Stimulated activated CD4-positive, alpha-beta T cell treated with anti-CD3 and anti-CD28 coated beads, Interleukin-4, amount 100 ng/mL, for 48 hours (primary cell): ENCODE results near the gene TRRAP.

Experiments used
- DNase-seq, 2 donors: peaks; one replicate each; pipeline ENCODE4 v3.0.0-alpha.2; 2020; ENCODE audit warnings: low read depth in 2 of 2

Gene TRRAP

DNA sequence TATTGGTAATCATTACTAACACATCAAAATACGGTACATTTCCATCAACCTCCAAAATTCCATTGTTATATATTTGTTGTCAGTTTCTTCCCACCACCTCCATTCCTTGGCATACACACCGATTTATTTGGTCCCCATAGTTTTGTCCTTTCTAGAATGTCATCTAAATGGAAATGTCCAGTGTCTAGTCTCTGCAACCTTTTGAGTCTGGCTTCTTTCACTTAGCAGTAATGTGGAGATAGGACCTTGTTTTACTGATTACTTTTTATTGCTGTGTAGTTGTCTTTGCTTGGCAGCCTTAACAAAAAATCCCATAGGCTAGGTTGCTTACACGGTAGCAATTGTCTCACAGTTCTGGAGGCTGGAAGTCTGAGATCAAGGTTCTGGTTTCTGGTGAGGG is 22.5 kb downstream of the TRRAP start:
- DNase-seq = no peak

DNA sequence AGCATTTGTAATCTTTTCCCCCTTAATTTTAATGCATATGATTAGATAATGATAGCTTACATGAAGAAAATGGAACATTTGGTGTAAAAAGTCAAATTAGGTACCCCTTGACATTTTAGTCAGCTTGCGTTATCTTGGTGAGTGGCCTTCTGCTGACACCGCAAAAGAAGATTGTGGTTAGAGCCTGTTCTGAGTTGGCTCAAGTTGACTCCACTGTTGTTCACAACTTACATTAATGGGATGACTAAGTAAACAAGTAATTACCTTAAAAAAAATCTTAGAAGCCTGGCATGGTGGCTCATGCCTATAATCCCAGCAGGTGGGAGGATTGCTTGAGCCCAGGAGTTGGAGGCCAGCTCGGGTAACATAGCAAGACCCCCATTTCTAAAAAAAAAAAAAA is 24.2 kb downstream of the TRRAP start:
- DNase-seq = no peak

DNA sequence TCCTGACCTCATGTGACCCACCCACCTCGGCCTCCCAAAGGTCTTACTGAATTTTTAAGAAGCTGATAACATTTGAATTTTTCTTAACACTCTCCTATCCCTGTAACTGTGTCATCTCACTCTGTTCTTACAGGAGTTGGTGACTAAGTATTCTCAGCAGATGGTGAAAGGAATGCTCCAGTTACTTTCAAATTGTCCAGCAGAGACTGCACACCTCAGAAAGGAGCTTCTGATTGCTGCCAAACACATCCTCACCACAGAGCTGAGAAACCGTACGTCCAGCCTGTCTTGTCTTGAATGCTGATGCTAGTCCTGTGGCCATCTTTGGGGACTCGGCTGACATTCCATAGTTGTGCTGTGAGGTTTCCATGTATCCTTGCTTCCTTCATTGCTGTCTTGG is 24.9 kb downstream of the TRRAP start:
- DNase-seq = no peak

DNA sequence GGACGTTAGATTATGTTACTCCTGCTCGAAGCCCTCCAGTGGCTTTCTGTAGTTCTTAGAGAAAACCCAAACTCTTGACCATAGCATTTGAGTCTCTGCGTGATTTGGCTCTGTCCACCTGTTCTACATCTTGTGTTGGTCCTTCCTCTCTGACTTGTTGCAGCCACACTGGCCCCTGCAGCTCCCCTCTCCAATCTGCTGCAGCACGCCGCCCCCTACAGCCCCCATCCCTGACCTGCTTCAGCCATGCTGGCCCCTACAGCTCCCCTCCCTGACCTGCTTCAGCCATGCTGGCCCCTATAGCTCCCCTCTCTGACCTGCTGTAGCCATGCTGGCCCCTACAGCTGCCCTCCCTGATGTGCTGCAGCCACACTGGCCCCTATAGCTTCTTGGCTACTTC is 29.2 kb downstream of the TRRAP start:
- no peak for DNase-seq

DNA sequence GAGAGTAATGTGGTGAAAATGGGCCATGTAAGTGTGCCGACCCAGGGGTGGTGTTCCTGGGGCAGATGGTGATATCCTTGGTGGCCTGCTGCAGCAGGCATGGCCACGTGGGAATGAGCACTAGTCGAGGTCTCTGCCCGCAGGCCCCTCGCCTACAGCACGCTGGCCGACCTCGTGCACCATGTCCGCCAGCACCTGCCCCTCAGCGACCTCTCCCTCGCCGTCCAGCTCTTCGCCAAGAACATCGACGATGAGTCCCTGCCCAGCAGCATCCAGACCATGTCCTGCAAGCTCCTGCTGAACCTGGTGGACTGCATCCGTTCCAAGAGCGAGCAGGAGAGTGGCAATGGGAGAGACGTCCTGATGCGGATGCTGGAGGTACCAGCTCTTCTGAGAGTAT is 30.3 kb downstream of the TRRAP start:
- DNase-seq = no peak

DNA sequence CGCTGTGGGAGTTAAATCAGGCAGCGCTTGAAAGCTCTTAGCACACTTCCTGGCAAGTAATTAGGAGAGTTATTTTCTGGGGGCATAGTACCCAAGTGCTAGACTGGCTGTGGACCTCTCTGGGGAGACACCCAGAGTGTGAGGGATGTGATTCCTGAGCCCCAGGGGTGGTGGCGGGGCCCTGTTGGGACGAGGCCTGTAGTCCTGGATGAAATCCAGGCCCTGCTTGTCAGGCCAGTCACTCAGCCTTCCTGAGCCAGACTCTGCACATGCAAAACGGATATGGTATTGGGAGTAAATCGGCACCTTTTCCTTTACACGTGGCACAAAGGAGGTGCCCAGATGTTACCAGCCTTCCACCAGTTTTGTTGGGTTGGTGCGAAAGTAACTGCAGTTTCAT is 31.2 kb downstream of the TRRAP start:
- no peak for DNase-seq

DNA sequence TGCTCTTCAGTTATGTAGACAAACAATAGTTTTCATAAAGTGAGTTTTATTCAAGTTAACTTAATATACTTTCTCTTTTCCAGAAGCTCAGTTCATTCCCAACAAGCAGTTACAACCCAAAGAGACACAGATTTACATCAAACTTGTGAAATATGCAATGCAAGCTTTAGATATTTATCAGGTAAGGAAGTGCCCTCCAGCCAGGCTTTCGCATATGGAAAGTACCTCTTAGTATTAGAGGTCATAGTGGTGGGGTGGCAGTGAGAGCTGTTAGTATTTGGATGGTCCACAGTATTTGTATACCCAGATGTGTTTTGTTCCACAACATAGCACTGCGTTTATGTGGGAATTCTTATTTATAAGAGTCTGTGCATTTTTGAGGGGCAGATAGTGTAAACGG is 32.1 kb downstream of the TRRAP start:
- DNase-seq = no peak

DNA sequence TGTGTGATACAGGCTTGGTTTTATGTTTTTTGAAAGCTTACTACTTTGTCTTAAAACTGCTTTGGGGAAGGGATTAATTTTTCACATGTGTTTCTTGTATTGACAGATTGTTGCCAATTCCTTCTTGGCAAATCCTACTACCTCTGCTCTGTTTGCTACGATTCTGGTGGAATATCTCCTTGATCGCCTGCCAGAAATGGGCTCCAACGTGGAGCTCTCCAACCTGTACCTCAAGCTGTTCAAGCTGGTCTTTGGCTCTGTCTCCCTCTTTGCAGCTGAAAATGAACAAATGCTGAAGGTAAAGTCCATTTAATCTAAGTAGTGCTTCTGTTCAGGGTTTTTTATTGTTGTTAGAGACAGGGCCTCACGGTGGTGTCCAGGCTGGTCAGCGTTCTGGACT is 33.6 kb downstream of the TRRAP start:
- no peak for DNase-seq

DNA sequence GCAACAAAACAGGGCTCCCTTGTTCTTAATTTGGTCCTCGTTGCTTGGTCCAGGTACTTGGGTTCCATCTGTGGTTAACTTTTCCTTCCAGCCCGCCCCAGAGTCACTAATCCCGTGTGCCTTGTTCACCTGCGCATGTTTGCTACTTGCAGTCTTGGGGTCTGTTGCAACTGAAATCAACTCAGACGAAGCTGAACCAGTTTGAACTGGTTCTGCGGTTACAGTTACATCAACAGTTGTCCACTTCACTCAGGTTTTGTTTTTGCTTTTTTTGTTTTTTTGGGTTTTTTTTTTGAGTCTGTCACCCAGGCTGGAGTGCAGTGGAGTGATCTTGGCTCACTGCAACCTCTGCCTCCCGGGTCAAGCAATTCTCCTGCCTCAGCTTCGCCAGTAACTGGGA is 34.7 kb downstream of the TRRAP start:
- no peak for DNase-seq

DNA sequence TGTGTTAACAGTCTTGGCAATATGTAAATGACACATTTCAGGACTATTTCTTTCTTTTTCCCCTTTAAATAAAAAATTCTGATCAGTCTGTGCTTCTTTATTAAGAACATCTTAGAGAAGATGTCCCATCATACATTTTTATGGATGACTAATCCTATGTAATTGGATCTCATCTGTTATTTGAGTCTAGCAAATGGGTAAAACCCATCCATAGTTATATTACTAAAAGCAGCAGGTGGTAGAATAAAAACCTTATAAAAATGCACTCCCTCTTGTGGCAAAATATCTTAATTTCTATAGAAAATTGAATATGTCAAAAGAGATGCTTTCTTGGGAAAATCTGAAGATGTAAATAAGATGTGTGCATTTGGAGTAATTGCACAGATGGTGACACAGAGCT is 35.3 kb downstream of the TRRAP start:
- no peak for DNase-seq

DNA sequence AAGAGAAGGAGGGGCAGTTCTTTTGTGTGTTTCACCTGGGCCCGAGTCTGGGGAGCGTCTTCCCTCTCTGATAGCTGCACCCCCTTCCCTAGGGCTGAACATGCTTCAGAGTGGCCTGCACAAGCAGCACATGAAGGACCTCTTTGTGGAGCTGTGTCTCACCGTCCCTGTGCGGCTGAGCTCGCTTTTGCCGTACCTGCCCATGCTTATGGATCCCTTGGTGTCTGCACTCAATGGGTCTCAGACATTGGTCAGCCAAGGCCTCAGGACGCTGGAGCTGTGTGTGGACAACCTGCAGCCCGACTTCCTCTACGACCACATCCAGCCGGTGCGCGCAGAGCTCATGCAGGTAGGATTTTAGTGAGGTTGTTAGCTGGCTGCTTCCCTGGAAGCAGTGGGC is 39.0 kb downstream of the TRRAP start:
- DNase-seq = no peak

DNA sequence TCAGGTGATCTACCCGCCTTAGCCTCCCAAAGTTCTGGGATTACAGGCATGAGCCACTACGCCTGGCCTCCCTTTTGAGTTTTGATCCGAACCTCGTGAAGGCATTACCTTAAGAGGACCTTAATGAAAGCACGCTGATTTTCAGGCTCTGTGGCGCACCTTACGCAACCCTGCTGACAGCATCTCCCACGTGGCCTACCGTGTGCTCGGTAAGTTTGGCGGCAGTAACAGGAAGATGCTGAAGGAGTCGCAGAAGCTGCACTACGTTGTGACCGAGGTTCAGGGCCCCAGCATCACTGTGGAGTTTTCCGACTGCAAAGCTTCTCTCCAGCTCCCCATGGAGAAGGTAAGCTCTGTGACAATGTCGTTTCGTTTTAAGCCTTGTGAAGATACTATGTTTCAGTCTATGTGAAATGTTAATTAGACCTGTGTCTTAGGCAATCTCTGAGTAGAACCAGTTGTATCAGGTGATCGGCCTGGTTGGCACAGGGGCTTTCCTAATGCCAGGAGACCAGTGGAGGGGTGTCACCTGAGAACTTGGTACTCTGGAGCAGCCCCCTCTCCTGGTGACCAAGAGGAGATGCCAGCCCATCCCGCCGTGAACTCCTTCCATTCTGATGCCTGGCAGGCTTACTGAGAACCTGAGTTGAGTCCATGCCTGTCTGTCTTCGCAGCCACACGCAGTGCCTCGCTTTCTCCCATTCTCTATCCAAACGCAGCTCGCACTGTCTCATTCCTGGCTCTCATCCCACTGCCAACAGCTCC is 43.5 kb downstream of the TRRAP start:
- DNase-seq = no peak

DNA sequence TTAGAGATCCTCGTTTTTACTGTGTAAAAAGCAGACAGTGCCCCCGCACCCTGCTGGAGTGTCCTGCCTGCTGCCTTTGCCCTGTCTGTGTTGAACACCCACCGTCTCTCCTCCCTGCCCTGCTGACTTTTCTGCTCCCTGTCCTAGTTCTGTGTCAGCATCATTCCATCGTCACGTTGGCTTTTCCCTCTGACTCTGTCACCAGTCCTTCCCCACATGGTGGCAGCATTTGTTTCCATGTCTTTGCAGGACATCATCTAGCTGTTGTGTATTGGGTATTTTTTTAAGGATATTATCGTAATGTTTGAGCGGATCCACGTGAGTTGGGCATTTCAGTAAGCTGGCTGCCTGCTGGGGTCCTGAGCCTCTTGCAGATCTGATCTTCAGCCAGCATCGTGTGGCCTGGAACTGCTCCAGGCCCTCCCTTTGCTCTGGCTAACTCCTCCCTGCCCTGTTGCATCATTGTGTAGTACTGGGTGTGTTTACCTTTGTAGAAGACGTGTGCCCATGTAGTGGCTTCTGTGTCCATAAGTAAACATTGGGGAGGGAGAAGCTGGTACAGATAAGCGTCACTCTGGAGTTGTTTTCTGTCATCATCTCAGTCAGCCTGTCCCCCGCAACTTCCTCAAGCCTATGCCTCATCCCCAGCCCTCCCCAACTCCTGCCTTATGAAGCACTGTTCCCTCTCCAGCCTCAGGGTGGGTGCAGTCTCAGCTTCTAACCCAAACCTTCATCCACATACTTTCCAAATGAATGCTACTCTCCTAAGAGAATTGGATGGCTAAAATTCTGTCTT is 44.3 kb downstream of the TRRAP start:
- no peak for DNase-seq

DNA sequence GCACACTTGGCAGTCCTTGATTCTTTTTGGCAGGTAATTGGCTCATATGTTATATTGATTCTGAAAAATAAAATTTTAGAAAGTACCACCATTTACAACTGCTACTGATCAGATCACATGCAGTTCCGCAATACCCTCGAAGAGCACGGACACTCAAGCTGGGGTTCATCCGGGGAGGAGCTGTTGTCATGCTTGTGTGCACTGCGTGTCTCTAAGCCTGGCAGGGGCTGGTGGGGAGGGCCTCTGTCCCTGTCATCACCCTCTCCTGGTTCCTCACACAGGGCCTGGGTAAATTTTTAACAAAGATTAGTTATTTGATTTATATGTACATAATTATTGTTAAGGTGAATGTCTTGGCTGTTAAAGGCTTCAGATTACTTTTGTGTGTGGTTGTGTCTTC is 45.2 kb downstream of the TRRAP start:
- no peak for DNase-seq

DNA sequence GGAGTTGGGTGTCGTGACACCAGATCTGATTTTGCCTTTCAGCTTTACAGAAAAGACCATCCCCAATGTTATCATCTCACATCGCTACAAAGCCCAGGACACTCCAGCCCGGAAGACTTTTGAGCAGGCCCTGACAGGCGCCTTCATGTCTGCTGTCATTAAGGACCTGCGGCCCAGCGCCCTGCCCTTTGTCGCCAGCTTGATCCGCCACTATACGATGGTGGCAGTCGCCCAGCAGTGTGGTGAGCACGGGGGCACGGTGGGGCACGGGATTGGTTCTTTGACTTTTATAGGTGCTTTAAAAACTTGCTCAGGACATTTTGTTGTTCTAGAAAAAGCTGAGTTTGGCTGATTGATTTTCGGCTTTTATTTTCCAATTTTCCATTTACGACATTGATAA is 48.8 kb downstream of the TRRAP start:
- no peak for DNase-seq

DNA sequence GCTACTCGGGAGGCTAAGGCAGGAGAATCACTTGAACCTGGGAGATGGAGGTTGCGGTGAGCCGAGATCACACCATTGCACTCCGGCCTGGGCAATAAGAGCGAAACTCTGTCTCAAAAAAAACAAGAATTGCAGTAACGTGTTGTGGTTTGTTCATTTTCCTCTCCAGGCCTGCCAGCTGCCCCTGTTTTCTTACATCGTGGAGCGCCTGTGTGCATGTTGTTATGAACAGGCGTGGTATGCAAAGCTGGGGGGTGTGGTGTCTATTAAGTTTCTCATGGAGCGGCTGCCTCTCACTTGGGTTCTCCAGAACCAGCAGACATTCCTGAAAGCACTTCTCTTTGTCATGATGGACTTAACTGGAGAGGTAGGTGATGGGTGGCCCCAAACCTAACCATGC is 52.1 kb downstream of the TRRAP start:
- DNase-seq = no peak

DNA sequence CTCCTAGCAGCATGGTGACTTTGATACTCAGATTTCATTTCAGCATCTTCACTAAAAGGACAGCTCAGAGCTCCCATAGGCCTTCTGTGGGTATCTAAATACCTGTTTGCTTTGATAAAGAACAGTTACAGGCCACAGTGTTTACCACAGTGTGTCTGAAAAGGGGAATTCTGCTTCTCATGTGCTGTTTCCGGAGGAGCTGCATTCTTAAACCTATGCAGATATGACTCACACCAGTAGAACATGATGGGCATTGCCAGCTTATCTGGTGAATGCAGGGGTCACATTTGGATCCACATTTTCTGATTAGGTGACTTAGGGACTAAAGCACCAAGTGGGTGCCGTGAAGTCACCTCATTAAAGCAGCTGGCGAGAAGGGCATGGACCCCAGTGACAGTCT is 52.6 kb downstream of the TRRAP start:
- DNase-seq = peak in 1 of 2 donors; percentile 4

DNA sequence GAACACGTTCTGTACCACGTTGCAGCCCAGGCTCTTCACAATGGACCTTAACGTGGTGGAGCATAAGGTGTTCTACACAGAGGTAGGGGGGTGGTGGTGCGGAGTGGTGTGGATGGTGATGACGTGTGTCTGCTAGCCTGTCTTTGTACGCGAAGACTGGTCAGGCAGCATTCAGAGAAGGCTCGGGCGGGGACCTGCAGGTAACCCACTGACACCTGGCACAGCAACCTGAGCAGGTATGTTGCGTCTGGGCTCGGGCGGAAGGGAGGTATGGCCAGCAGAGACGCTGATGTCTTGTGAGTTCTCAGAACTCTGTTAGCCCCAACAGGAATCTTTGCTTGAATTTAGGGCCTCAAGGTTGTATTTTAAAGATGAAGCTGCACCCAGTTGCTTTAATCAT is 55.0 kb downstream of the TRRAP start:
- no peak for DNase-seq

DNA sequence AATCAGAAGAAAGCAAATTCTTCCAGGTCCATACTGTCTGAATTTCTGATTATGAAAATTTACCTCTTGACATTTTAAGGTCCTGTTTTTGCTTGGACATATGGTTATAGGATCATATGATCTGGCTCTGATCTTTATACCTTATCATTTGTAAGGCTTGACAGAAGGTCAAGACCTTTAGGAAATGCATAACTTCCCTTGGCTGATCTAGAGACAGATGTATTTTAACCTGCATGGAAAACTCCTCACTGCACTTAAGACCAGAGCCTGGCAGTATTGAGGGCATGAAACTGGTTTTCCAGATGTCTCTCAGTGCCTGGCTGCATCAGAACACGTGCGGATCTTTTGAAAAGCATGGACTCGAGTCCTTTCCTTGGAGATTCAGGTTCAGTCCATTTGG is 55.9 kb downstream of the TRRAP start:
- no peak for DNase-seq

DNA sequence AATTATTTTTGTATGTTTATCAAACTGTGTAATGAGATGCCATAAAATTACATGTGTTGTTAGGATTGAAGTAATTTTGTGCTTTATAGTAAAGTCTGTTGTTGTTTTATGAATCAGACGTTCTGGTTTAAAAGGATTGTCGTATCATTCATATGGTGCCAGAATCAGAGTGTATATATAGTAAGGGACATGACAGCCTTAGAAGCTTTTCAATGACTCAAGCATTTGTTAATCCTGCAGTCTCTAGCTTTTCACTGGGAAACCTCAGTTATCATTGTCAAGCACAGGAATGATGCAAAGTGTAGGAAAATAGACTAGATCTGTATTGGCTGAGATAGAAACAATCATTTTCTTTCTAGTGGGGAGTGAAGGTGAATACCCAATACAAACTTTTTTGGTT is 57.5 kb downstream of the TRRAP start:
- no peak for DNase-seq

DNA sequence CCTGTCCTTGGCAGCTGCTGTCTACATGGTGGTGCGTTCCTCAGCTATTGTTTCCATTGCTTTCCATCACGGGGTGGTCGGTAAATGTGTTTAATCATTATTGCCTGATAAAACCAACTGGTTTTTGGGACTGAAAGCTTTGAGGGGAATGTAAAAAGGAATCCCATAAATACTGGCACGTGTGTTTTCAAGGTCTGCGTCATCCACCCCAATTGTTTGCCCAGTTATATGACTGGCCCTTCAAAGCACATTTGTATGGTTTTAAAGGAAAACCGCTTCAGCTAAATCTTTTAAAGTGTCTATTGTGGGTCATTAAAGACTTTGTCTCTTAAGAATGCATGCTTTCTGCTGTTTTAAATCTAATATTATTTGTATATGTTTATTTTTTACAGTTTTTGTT is 65.0 kb downstream of the TRRAP start:
- DNase-seq = no peak

DNA sequence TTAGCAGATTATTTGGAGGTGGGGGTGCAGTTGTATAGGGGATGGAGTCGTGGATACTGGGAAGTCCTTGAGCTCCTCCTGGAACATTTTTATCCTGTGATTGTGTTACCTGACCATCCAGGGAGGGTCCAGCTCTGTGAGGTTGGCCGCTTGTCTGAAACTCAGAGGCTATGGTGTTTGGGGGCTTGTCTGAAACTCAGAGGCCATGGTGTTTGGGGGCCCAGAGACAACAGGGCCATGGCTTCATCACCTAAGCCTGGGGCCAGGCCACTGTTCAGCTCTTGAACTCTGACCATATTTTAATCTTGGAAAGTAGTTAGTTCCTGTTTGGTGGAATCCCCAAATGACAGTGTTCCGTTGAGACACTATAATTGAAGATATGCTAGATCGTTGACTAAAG is 66.1 kb downstream of the TRRAP start:
- no peak for DNase-seq

DNA sequence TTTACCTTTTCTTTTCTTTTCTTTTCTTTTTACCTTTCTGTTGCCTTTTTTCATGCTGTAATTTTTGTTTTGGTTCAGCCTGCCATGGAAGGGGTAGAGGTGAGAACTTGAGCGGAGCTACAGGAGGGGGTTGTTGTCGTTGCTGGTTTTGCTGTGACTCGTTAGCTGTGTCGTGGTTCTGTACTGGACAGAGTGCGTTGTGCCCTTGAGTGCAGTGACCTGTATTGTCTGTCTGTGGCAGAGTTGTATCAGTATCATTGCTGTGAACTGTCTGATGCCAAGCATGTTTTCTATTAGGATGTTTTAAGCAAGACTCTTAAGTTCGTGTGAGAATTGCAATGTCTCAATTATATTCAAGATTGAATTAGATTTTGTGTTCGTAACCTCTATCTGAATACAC is 67.5 kb downstream of the TRRAP start:
- DNase-seq = no peak

DNA sequence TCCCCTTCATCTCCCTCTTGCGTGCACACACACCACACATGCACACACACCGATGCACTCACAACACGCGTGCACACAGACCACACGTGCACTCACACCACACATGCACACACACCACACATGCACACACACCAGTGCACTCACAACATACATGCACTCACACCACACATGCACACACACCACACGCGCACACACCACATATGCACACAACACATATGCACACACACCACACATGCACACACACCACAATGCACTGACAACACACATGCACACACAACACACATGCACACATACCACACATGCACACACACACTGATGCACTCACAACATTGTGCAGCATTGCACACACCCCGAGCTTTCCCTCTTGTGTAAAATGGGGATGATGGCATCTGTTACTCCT is 68.1 kb downstream of the TRRAP start:
- no peak for DNase-seq
